Heart left ventricle (tissue), 16 donors: Measurements from ENCODE around the gene PVRIG. TPM values are rescaled to one million over a fixed set of nuclear protein-coding genes. Genes with fewer than 3 reads are reported as not detected.
A peak's percentile ranks its signal among the peaks of the same experiment; 100 is the strongest.
"Not testable (repeated sequence)": the region's sequence is repeated elsewhere in the genome, so short reads cannot be mapped to it uniquely, and the experiment has no call there.

Experiments
- ATAC-seq, 4 donors: fragments of 200-7000 bp; cut with Tn5 transposase; one replicate each; pipeline ENCODE4 v1.9.1; 2020 to 2022; ENCODE audit warnings: moderate library complexity in 4 of 4, mild to moderate bottlenecking in 3 of 4, moderate number of reproducible peaks in 1 of 4
- DNase-seq, 5 donors: peaks; one replicate each; pipeline ENCODE4 v3.0.0-alpha.2; 2020
- H3K27ac ChIP-seq, 12 donors: fragments of 200-600 bp; sonication (generic) in 4 of 12; one replicate each; pipeline versions ENCODE4 v1.5.0 to v1.8.0; 2016 to 2022; ENCODE audit warnings: mild to moderate bottlenecking in 2 of 12
- H3K27me3 ChIP-seq, 9 donors: fragments of 200-600 bp; sonication (generic) in 2 of 9; one replicate each; pipeline versions ENCODE4 v1.5.1 to v1.8.0; 2016 to 2022; ENCODE audit warnings: mild to moderate bottlenecking in 3 of 9
- H3K36me3 ChIP-seq, 9 donors: fragments of 200-600 bp; sonication (generic) in 2 of 9; one replicate each; pipeline versions ENCODE4 v1.5.0 to v1.8.0; 2018 to 2022; ENCODE audit warnings: mild to moderate bottlenecking in 2 of 9
- H3K4me1 ChIP-seq, 12 donors: fragments of 200-600 bp; sonication (generic) in 4 of 12; one replicate each; pipeline versions ENCODE4 v1.5.0 to v1.8.0; 2016 to 2022; ENCODE audit warnings: mild to moderate bottlenecking in 3 of 12
- H3K4me3 ChIP-seq, 12 donors: fragments of 200-600 bp; sonication (generic) in 4 of 12; one replicate each; pipeline versions ENCODE4 v1.5.0 to v1.8.0; 2017 to 2022; ENCODE audit warnings: mild to moderate bottlenecking in 9 of 12, moderate library complexity in 4 of 12
- H3K9me3 ChIP-seq, 12 donors: fragments of 200-600 bp; sonication (generic) in 4 of 12; one replicate each; pipeline versions ENCODE4 v1.5.0 to v1.8.0; 2016 to 2022; ENCODE audit warnings: mild to moderate bottlenecking in 1 of 12
- CTCF ChIP-seq, 12 donors: fragments of 200-600 bp; sonication (generic) in 4 of 12; IDR thresholded peaks; one replicate each; pipeline versions ENCODE4 v1.5.0 to v1.8.0; 2018 to 2022; ENCODE audit warnings: antibody characterized with exemption in 12 of 12, mild to moderate bottlenecking in 5 of 12
- POLR2A ChIP-seq, 2 donors: fragments of 450-650 bp; IDR thresholded peaks; one replicate each; pipeline ENCODE4 v1.6.1; 2017; ENCODE audit warnings: antibody characterized with exemption in 2 of 2, mild to moderate bottlenecking in 2 of 2, moderate library complexity in 2 of 2
- WGBS, 4 donors: extraction: QIAGEN DNeasy Blood & Tissue Kit in 2 of 4; methylation state at CpG; one replicate each; pipeline versions ENCODE4 v1.1.5 to v1.1.7; 2013 to 2018; 5-methylcytosine and 5-hydroxymethylcytosine counted together
- intact Hi-C, 10 donors: fragments of 100-400 bp; cut with DNase I; formaldehyde crosslinking; loops; one replicate each; pipeline versions ENCODE4 v1.11.1 to v1.14.2; 2022
- polyA plus RNA-seq, 2 donors: library from polyadenylated mRNA; stranded (reverse); fragments of 200-250 nt; gene quantifications; one replicate each; pipeline ENCODE4 v1.2.3, GENCODE V29; 2013
- total RNA-seq, 9 donors: library from RNA; depleted of rRNA in 2 of 9; stranded (reverse); fragments of >200 nt in 2 of 9; fragmentation: NEBNext Ultra II Directional in 3 of 9; extraction: Animal tissue kit (Norgen Biotek cat#: 25700) in 3 of 9; gene quantifications; one replicate each; pipeline versions ENCODE4 v1.1.0 to v1.2.4, GENCODE V29; 2016 to 2023
- donor health status: ischemic (EF 13 %, LVEDD 7.1; RV severe dilation, severe dysfunction).
- donor health status: healthy with polysubstance abuse.
- donor health status: DM: no; HTN: yes; CAD: no.
- donor health status: DM: no; HTN: no; CAD: no.
- donor health status: ischemic (EF 25% LVEDD 6.9; RV normal size, moderate dysfunction).
- donor health status: ischemic (EF 25% LVEDD 5.7; RV mildly dilated, moderate dysfunction).
- donor health status: healthy.
- donor health status: DM: yes; HTN: yes; CAD: no.
- donor health status: ischemic (EF 35%, LVEDD 5.7; RV mildly dilated, moderate dysfunction).
- donor health status: nonischemic (EF 11% LVEDD 7.7; RV severe dilation, severe dysfunction).
- donor health status: DM: yes; HTN: yes; CAD: no.
- donor health status: PGD.
- donor health status: ischemic (EF 29% LVEDD 5.4; RV normal size, mild dysfunction).
- donor health status: nonischemic (EF 23%, LVEDD 6.1; RV moderate dilation, normal function).

The PVRIG gene
- total and polyA plus RNA-seq, 11 donors: 0.08 to 2.7 (median 0.63) TPM; not detected in 6

- peak; percentile 32 to 64 (median 49) for TF ChIP-seq CTCF (IDR thresholded peaks at IDR 0.05)
These were observed 1.8 kb upstream of the PVRIG start for GRCh38 chr7:100217934-100218333.

GRCh38 chr7:100219271-100219737, 445 bp upstream of the PVRIG start:
- DNase-seq: no peak
- peak overlapping the region in 1 of 12 donors; percentile 87 for H3K27ac ChIP-seq
- H3K4me3 ChIP-seq: peak overlapping the region in 1 of 12 donors; percentile 55
- TF ChIP-seq CTCF (IDR thresholded peaks at IDR 0.05): no peak
- TF ChIP-seq POLR2A (IDR thresholded peaks at IDR 0.05): no peak
- peaks cover 0 to 9% (median 0%) of the 10 kb centered on the region in 9 donors for H3K36me3 ChIP-seq
- no peaks in the 10 kb centered on the region for H3K27me3 ChIP-seq
- H3K4me1 ChIP-seq: peaks cover 0 to 13% (median 0%) of the 10 kb centered on the region in 12 donors
- H3K9me3 ChIP-seq: no peaks in the 10 kb centered on the region
- no peak for ATAC-seq
- WGBS, 4 donors: 85 to 89% (median 86%) methylated on average over 7 to 10 of the region's 10 CpGs
- intact Hi-C loops: loop anchor here in 7 of 10 donors (2.0 to 10.0 kb wide), 5 partner anchors 82 to 225 kb away; no protein-coding TSS in a partner anchor

More at GRCh38 chr7:100217934-100218333, 1.8 kb upstream of the PVRIG start:
- not testable (repeated sequence) for H3K4me3 ChIP-seq, H3K9me3 ChIP-seq, H3K36me3 ChIP-seq, H3K27me3 ChIP-seq, H3K27ac ChIP-seq
- WGBS, 4 donors: 0 to 1% (median 0%) methylated on average over 2 of the region's 5 CpGs
- intact Hi-C loops: loop anchor here in 9 of 10 donors (2.0 to 10.0 kb wide), 5 partner anchors 81 to 223 kb away; no protein-coding TSS in a partner anchor
- ATAC-seq: peak in 2 of 4 donors; percentile 47 to 57
- peak; percentile 63 to 90 (median 82) for DNase-seq
- peaks cover 0 to 13% (median 0%) of the 10 kb centered on the region in 12 donors for H3K4me1 ChIP-seq

GRCh38 chr7:100220586-100221230, 959 bp downstream of the PVRIG start:
- DNase-seq: no peak
- intact Hi-C loops: no loop called here
- ATAC-seq: no peak
- Histone ChIP-seq H3K4me3 (peak overlapping the region in 2 of 12 donors; percentile 25 to 55), H3K36me3 (peaks cover 0 to 9% (median 0%) of the 10 kb centered on the region in 9 donors), H3K27me3 (no peaks in the 10 kb centered on the region), H3K9me3 (no peaks in the 10 kb centered on the region), H3K4me1 (peaks cover 0 to 10% (median 0%) of the 10 kb centered on the region in 12 donors), H3K27ac (peak overlapping the region in 2 of 12 donors; percentile 22 to 87)
- TF ChIP-seq CTCF (IDR thresholded peaks at IDR 0.05): no peak
- no peak for TF ChIP-seq POLR2A (IDR thresholded peaks at IDR 0.05)
- 78 to 93% (median 88%) methylated on average over 21 to 22 of the region's 22 CpGs for WGBS, 4 donors

- DNase-seq (peak in 1 of 5 donors; percentile 51), ATAC-seq (peak in 1 of 4 donors; percentile 20)
- Histone ChIP-seq H3K9me3 (no peaks in the 10 kb centered on the region), H3K27me3 (no peaks in the 10 kb centered on the region), H3K27ac (peak overlapping the region in 2 of 12 donors; percentile 30 to 89), H3K4me3 (peak overlapping the region in 1 of 12 donors; percentile 55), H3K36me3 (peaks cover 0 to 9% (median 0%) of the 10 kb centered on the region in 9 donors), H3K4me1 (peaks cover 0 to 4% (median 0%) of the 10 kb centered on the region in 12 donors)
- TF ChIP-seq POLR2A (IDR thresholded peaks at IDR 0.05): no peak
- TF ChIP-seq CTCF (IDR thresholded peaks at IDR 0.05): no peak
- 76 to 98% (median 93%) methylated on average over 5 of the region's 5 CpGs for WGBS, 4 donors
- intact Hi-C loops: no loop called here
These were observed 1.5 kb downstream of the PVRIG start for GRCh38 chr7:100221231-100221718.
